HepG2 (cell line): ENCODE data around the gene CLDN16. TPM values are rescaled to one million over a fixed set of nuclear protein-coding genes. Genes with fewer than 3 reads are reported as not detected.

Experiments
- CEBPB ChIP-seq: IDR thresholded peaks from 2 replicates; pipeline ENCODE4 v1.6.1; 2011; ENCODE audit warnings: low read depth, low read length, improper control_type of control experiment, borderline replicate concordance
- ETV6 ChIP-seq: sonication (generic); formaldehyde crosslinking; conservative IDR thresholded peaks from 2 replicates; pipeline ENCODE4 v1.4.0; 2020; ENCODE audit warnings: missing genetic modification reagents
- SMAD9 ChIP-seq: sonication (generic); formaldehyde crosslinking; IDR thresholded peaks from 2 replicates; pipeline ENCODE4 v1.5.1; 2020; ENCODE audit warnings: mild to moderate bottlenecking, missing genetic modification reagents
- SP4 ChIP-seq: sonication (generic); formaldehyde crosslinking; IDR thresholded peaks from 2 replicates; pipeline ENCODE4 v1.8.1; 2023; ENCODE audit warnings: mild to moderate bottlenecking, missing genetic modification reagents
- ZNF605 ChIP-seq: sonication (generic); formaldehyde crosslinking; IDR thresholded peaks from 2 replicates; pipeline ENCODE4 v1.8.0; 2022; ENCODE audit warnings: mild to moderate bottlenecking, missing genetic modification reagents
- ZNF607 ChIP-seq: sonication (generic); formaldehyde crosslinking; IDR thresholded peaks from 2 replicates; pipeline ENCODE4 v1.5.1; 2020; ENCODE audit warnings: missing genetic modification reagents, mild to moderate bottlenecking, borderline replicate concordance
- polyA plus RNA-seq, 8 experiments: library from polyadenylated mRNA; depleted of rRNA in 3 of 8; stranded (reverse) in 7 of 8; unstranded in 1 of 8; fragments of >200 nt; fragmentation: Illumina TruSeq in 4 of 8; extraction: Trizol in 4 of 8; gene quantifications; 2 replicates each; pipeline versions ENCODE4 v1.2.1 to v1.2.3, GENCODE V29; 2011 to 2016; ENCODE audit warnings: low read depth in 4 of 8, missing spikeins in 1 of 8, mixed read lengths in 1 of 8; ENCODE audit not compliant: insufficient read depth in 1 of 8
- total RNA-seq, 5 experiments: library from RNA; depleted of rRNA; stranded (reverse); fragments of >200 nt; fragmentation: Illumina TruSeq; extraction: Trizol; gene quantifications; 2 replicates each; pipeline ENCODE4 v1.2.3, GENCODE V29; 2016; ENCODE audit warnings: low read depth in 1 of 5
- TF ChIP-seq, protein P1 (sequence below): sonication (generic); formaldehyde crosslinking; IDR thresholded peaks from 2 replicates; pipeline ENCODE4 v1.5.1; 2020; ENCODE audit warnings: missing genetic modification reagents, mild to moderate bottlenecking, borderline replicate concordance
- TF ChIP-seq, protein P2 (sequence below): sonication (generic); formaldehyde crosslinking; IDR thresholded peaks from 2 replicates; pipeline ENCODE4 v1.5.0; 2020; ENCODE audit warnings: missing genetic modification reagents
- TF ChIP-seq, protein P3 (sequence below): sonication (generic); formaldehyde crosslinking; IDR thresholded peaks from 2 replicates; pipeline ENCODE4 v1.9.0; 2022; ENCODE audit warnings: low read depth, missing genetic modification reagents

CLDN16 gene
- total and polyA plus RNA-seq, 2 of the 13 experiments (the other 11 are each of a cell fraction or from before 2014, with no cell fraction given) = 0.13 to 0.24 TPM

DNA sequence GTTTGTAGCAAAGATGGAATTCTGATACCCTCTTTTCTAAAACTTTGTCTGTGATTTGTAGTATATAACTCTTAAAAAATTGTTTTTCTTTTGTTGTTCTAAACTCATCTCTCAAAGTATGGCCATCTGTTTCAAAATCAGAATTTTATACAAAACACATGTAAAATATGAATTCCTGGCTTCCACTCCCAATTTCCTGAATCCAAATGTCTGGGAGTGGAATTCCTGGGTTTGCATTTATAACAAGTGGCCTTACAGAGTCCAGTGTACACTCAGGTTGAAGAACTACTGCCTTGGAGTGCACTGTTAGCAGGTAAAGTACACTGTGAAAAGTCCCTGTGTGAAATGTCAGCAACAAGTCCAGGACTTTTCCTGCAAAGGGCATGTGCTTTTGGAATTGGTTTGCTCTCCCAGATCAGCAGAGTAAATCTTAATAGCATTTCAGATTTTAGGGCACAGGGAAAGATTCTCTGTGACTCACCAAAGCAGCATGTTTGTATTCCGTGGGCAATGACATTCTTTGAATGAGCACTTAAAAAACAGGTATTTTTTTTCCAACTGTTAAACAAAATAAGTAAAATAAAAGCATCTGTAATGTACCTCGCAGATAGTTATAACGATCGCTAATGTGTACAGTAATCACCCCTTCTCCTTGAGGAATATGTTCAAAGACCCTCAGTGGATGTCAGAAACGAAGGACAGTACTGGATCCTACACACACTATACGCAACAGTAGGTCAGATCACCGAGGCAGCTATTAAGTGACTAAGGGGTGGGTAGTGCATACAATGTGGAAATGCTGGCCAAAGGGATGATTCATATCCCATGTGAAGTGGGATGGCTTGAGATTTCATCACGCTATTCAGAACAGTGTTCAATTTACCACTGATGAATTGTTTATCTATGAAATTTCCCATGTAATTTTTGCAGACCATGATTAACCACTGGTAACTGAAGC, 2.0 kb upstream of the CLDN16 start (continued):
- TF ChIP-seq, protein P1, sequence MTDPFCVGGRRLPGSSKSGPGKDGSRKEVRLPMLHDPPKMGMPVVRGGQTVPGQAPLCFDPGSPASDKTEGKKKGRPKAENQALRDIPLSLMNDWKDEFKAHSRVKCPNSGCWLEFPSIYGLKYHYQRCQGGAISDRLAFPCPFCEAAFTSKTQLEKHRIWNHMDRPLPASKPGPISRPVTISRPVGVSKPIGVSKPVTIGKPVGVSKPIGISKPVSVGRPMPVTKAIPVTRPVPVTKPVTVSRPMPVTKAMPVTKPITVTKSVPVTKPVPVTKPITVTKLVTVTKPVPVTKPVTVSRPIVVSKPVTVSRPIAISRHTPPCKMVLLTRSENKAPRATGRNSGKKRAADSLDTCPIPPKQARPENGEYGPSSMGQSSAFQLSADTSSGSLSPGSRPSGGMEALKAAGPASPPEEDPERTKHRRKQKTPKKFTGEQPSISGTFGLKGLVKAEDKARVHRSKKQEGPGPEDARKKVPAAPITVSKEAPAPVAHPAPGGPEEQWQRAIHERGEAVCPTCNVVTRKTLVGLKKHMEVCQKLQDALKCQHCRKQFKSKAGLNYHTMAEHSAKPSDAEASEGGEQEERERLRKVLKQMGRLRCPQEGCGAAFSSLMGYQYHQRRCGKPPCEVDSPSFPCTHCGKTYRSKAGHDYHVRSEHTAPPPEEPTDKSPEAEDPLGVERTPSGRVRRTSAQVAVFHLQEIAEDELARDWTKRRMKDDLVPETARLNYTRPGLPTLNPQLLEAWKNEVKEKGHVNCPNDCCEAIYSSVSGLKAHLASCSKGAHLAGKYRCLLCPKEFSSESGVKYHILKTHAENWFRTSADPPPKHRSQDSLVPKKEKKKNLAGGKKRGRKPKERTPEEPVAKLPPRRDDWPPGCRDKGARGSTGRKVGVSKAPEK = no peak
- TF ChIP-seq, protein P2, sequence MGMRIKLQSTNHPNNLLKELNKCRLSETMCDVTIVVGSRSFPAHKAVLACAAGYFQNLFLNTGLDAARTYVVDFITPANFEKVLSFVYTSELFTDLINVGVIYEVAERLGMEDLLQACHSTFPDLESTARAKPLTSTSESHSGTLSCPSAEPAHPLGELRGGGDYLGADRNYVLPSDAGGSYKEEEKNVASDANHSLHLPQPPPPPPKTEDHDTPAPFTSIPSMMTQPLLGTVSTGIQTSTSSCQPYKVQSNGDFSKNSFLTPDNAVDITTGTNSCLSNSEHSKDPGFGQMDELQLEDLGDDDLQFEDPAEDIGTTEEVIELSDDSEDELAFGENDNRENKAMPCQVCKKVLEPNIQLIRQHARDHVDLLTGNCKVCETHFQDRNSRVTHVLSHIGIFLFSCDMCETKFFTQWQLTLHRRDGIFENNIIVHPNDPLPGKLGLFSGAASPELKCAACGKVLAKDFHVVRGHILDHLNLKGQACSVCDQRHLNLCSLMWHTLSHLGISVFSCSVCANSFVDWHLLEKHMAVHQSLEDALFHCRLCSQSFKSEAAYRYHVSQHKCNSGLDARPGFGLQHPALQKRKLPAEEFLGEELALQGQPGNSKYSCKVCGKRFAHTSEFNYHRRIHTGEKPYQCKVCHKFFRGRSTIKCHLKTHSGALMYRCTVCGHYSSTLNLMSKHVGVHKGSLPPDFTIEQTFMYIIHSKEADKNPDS (CRISPR knock-in tag) = no peak
- TF ChIP-seq CEBPB (0 out of 2 replicates have a peak, but pooled peaks have one; percentile 23), ZNF605 (CRISPR knock-in tag) (no peak), SMAD9 (no peak), ZNF607 (CRISPR knock-in tag) (no peak), ETV6 (CRISPR knock-in tag) (no peak), SP4 (CRISPR knock-in tag) (no peak)
- TF ChIP-seq, protein P3, sequence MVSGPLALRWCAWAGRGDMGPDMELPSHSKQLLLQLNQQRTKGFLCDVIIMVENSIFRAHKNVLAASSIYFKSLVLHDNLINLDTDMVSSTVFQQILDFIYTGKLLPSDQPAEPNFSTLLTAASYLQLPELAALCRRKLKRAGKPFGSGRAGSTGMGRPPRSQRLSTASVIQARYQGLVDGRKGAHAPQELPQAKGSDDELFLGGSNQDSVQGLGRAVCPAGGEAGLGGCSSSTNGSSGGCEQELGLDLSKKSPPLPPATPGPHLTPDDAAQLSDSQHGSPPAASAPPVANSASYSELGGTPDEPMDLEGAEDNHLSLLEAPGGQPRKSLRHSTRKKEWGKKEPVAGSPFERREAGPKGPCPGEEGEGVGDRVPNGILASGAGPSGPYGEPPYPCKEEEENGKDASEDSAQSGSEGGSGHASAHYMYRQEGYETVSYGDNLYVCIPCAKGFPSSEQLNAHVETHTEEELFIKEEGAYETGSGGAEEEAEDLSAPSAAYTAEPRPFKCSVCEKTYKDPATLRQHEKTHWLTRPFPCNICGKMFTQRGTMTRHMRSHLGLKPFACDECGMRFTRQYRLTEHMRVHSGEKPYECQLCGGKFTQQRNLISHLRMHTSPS = no peak
